NCI-H1105 treated with DMSO at 0.1 percent for 48 hours (cell line): ENCODE results near the gene SAG.

ENCODE experiments used
- DNase-seq: peaks from one replicate; lab custom pipeline; 2025; lab: John Stamatoyannopoulos, UW

The SAG gene

GRCh38 chr2:233288663-233289062 lies 19.0 kb upstream of the SAG start:
- no peak for DNase-seq

GRCh38 chr2:233289648-233290047 lies 18.0 kb upstream of the SAG start:
- no peak for DNase-seq

DNA sequence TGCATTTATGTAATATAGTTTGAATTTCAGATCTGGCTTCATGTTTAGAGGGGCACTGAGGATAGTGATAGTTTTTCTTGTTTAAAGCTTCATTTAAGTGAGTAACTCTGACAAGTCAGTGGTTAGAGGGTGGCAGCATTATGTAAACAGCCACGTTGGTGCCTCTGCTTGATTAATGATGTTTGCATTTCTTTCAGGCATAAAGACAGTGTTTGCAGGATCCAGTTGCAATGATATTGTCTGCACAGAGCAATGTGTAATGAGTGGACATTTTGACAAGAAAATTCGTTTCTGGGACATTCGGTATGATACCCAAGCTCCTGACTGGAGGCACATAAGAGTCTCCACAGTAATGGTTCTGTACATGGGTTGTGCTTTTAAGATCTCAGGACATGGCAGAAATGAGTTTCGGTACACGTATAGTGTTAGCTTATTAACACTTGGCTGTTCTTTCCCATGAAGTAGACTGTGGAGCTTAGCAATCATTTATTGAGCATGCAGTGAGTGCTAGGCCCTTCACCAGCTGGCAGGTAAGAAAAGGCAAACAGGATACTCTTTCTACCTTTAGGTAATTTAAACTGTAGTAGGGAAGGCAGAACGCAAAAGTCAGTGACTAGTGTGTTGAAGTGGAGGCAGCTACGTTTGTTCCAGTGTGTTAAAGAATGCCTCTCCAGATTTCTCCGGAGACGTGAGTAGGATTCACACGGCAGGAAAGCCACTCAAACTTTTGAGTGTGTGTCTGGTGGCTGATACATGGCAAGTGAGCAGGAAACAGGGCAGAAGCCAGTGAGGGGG lies 17.4 kb upstream of the SAG start:
- no peak for DNase-seq

DNA sequence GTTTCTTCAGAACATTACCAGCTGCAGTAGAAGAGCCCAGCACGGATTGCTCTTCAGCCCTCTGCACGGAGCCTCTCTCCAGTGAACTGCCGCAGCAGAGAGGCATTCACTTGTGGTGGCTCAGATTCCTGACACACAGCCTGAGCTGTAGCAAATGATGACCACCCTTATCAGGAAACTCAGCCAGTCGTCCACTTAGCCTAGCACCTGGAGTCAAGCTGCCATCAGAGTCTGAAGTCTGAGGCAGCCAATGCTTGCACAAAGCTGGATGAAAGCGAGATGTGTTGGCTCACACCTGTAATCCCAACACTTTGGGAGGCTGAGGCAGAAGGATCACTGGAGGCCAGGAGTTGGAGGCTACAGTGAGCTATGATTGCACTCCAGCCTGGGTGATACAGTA lies 11.7 kb upstream of the SAG start:
- DNase-seq: no peak

- DNase-seq: no peak
These were observed 10.5 kb upstream of the SAG start for GRCh38 chr2:233297076-233297475.

DNA sequence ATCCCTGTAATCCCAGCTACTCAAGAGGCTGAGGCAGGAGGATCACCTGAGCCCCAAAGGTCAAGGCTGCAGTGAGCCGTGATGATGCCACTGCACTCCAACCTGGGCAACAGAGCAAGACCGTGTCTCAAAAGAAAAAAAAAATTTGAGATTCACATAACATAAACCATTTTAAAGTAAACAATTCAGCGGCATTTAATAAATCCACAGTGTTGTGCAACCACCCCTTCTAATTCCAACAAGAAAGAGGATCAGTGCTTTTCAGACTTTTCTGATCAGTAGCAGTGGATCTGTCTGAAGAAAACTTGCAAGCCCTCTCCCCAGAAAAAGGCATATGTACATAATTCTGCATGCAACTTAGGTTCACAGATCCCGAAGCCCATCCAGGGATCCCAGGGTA lies 7.2 kb upstream of the SAG start:
- no peak for DNase-seq

- no peak for DNase-seq
These were observed 6.4 kb upstream of the SAG start for GRCh38 chr2:233301248-233301647.

DNA sequence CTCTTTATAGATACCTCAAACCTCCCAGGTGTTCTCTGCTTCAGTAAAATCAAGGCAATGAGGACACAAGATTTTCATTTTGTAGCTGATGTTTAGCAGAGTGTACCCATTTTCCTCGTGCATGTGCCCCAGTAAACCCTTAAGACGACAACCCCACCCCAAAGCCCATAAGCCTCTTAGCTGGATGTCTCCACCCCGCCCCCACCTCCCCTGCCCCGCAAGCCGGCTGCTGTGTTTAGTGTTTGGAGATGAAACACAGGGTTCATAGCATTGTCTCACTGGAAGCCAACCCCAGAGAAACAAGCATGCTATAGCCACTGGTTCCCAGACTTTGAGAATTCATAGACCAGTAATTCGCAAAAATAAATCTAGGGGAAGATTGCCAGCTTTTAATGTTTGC lies 5.8 kb upstream of the SAG start:
- DNase-seq: no peak

GRCh38 chr2:233303252-233303651 lies 4.4 kb upstream of the SAG start:
- DNase-seq: no peak

- DNase-seq: no peak
These were observed 3.8 kb downstream of the SAG start for GRCh38 chr2:233311241-233311926.

DNA sequence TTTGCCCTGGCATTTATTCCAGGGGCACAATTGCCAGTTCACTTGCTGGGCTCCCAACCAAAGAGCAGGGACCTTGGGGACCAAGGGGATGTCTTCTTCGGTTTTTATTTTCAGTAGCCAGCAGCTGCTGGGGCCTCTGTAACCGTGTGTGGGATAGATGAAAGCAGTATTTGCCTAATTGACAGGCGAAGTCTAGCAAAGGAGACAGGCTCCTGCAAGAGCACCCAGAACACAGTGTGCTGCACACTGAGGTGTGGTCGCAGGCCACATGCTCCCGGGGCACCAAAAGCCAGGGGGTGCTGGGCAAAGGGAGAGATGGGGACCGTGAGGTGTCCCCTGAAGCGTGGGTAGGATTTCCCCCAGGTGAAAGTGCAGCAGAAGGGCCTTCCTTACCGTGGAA lies 5.3 kb downstream of the SAG start:
- DNase-seq: no peak

GRCh38 chr2:233314180-233314925 lies 6.7 kb downstream of the SAG start:
- DNase-seq: no peak

DNA sequence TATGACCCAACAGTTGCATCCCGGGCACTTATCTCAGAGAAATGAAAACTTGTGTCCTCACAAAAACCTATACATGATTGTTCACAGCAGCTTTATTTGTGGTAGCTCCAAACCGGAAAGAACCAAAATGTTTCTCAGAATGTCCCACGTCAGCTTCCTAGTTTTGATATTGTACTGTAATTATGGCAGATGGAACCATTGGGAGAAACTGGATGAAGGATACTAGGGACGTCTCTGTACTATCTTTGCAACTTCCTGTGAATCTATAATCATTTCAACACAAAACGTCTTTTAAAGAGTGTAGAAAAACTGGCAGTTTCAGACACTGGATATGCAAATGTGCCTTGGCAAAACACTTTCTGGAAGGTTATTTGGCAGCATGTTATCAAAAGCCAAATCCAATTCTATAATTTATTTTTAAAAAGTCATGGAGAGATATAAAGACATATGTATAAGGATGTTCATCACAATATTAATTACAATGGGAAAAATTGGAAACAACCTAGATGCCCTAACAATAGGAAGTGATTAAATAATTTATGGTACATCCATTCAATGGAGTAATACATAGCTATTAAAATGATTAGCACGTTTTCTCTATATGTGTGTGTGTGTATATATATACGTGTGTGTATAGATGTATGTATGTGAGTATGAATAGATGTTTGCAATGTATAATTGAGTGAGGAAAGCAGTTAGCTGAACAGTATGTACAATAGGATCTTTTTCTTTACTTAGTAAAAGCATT lies 9.8 kb downstream of the SAG start:
- no peak for DNase-seq

GRCh38 chr2:233319256-233319655 lies 11.6 kb downstream of the SAG start:
- DNase-seq: no peak

- DNase-seq: no peak
These were observed 12.9 kb downstream of the SAG start for GRCh38 chr2:233320470-233320869.

- no peak for DNase-seq
These were observed 13.6 kb downstream of the SAG start for GRCh38 chr2:233321166-233321565.

GRCh38 chr2:233323851-233324250 lies 16.2 kb downstream of the SAG start:
- DNase-seq: no peak

GRCh38 chr2:233325256-233325655 lies 17.6 kb downstream of the SAG start:
- DNase-seq: no peak

DNA sequence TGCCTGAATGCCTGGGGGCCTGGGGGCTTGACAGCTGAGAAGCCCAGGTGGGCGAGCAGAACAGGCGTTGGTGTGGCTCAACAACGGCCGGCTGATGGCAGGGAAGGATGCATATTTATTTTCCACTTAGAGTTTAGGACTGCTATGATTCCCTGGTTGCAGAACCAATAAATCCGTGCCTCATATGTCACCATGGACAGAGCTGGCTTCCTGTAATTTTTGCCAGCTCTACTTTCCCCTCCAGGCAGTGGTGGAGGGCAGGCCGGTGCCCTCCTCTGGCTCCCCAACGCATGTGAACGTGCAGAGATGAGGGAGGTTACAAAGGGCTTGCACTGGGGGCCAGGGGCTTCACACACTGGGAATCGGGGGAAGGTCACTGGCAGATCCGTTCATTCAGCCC lies 18.2 kb downstream of the SAG start:
- no peak for DNase-seq

GRCh38 chr2:233326500-233326899 lies 18.9 kb downstream of the SAG start:
- no peak for DNase-seq

DNA sequence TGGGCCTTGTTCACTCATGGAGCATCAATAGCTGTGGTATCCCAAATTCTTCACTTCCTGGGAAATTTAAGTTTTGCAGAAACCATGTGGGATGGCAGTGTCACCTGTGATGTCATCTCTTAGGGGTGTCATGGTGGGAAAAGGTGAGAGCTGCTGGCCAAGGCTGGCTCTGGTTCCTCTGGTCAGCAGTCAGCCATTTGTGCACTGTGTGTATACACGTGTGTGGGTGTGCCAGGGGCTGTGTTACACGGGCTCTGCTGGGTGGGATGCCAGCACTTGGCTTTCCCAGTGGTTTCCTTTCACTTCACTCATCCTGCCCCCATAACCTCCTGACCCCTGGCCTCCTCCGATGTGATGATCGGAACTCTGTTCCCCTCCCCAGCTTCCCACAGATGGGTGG lies 21.3 kb downstream of the SAG start:
- DNase-seq: no peak

GRCh38 chr2:233329489-233330135 lies 22.0 kb downstream of the SAG start:
- DNase-seq: no peak
